HPDE6-E6E7 (cell line): ENCODE data around the gene SPRED1.

ENCODE experiments used
- DNase-seq: peaks from one replicate; pipeline ENCODE4 v3.0.0; 2011; ENCODE audit warnings: missing footprints; ENCODE audit errors: extremely low spot score

Gene SPRED1

GRCh38 chr15:38354315-38354929 is 101.8 kb downstream of the SPRED1 start:
- peak; percentile 21 for DNase-seq

GRCh38 chr15:38362355-38362754 is 109.7 kb downstream of the SPRED1 start:
- DNase-seq, result no peak

GRCh38 chr15:38367476-38367875 is 114.8 kb downstream of the SPRED1 start:
- no peak for DNase-seq

- no peak for DNase-seq
These were observed 117.4 kb downstream of the SPRED1 start for GRCh38 chr15:38369936-38370478.

GRCh38 chr15:38373016-38373415 is 120.4 kb downstream of the SPRED1 start:
- no peak for DNase-seq

GRCh38 chr15:38374029-38374428 is 121.4 kb downstream of the SPRED1 start:
- DNase-seq, result no peak

- DNase-seq, result no peak
These were observed 121.9 kb downstream of the SPRED1 start for GRCh38 chr15:38374556-38374955.

GRCh38 chr15:38376081-38376480 is 123.4 kb downstream of the SPRED1 start:
- no peak for DNase-seq

- no peak for DNase-seq
These were observed 125.0 kb downstream of the SPRED1 start for GRCh38 chr15:38377636-38378035.

GRCh38 chr15:38378161-38378560 is 125.5 kb downstream of the SPRED1 start:
- DNase-seq, result no peak

GRCh38 chr15:38389924-38390542 is 137.4 kb downstream of the SPRED1 start:
- peak; percentile 33 for DNase-seq

GRCh38 chr15:38391191-38391590 is 138.6 kb downstream of the SPRED1 start:
- DNase-seq, result no peak

- DNase-seq, result peak; percentile 61
These were observed 145.5 kb downstream of the SPRED1 start for GRCh38 chr15:38398134-38398533.

GRCh38 chr15:38401106-38401505 is 148.5 kb downstream of the SPRED1 start:
- DNase-seq, result no peak

- no peak for DNase-seq
These were observed 149.1 kb downstream of the SPRED1 start for GRCh38 chr15:38401701-38402100.

- no peak for DNase-seq
These were observed 153.8 kb downstream of the SPRED1 start for GRCh38 chr15:38406436-38406835.
